SU-DHL-6 (cell line): ENCODE data around the gene AGAP1.

Experiments used
- EZH2phosphoT487 ChIP-seq: fragments of 200-600 bp; sonication (generic), shearing (Covaris generic); conservative IDR thresholded peaks from 2 replicates; pipeline ENCODE4 v1.6.1; 2018; ENCODE audit warnings: mild to moderate bottlenecking, antibody characterized with exemption, low read length, moderate library complexity, mixed read lengths
- TF ChIP-seq, protein P1 (sequence below): fragments of 200-600 bp; sonication (generic); IDR thresholded peaks from one replicate; pipeline ENCODE4 v1.5.1; 2017; ENCODE audit warnings: antibody characterized with exemption, mild to moderate bottlenecking, low read length, moderate library complexity; ENCODE audit not compliant: insufficient read depth, poor library complexity, severe bottlenecking

DNA sequence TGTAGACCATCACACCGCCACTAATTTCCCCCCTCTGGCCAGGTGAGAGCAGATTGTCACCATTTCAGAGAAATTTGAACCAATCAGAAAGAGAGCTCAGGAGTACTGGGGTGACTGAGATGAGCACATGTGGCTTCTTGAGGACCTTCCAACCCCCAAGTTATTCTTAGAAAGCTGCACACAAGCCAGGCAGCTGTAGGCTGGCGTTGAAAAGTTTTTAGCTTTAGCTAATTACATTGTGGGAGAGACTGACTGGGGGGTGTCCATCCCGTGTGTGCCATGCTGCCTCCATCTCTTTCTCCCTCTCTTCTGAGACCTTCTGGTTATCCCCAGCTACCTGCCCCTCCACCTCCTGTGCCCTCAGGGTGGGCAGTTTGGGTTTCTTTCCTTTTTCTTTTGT is 154.0 kb downstream of the AGAP1 start:
- TF ChIP-seq, protein P1, sequence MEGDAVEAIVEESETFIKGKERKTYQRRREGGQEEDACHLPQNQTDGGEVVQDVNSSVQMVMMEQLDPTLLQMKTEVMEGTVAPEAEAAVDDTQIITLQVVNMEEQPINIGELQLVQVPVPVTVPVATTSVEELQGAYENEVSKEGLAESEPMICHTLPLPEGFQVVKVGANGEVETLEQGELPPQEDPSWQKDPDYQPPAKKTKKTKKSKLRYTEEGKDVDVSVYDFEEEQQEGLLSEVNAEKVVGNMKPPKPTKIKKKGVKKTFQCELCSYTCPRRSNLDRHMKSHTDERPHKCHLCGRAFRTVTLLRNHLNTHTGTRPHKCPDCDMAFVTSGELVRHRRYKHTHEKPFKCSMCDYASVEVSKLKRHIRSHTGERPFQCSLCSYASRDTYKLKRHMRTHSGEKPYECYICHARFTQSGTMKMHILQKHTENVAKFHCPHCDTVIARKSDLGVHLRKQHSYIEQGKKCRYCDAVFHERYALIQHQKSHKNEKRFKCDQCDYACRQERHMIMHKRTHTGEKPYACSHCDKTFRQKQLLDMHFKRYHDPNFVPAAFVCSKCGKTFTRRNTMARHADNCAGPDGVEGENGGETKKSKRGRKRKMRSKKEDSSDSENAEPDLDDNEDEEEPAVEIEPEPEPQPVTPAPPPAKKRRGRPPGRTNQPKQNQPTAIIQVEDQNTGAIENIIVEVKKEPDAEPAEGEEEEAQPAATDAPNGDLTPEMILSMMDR: no peak
- no peak for TF ChIP-seq EZH2phosphoT487
